ENCODE measurements around the gene PDE2A.

Gene PDE2A

DNA sequence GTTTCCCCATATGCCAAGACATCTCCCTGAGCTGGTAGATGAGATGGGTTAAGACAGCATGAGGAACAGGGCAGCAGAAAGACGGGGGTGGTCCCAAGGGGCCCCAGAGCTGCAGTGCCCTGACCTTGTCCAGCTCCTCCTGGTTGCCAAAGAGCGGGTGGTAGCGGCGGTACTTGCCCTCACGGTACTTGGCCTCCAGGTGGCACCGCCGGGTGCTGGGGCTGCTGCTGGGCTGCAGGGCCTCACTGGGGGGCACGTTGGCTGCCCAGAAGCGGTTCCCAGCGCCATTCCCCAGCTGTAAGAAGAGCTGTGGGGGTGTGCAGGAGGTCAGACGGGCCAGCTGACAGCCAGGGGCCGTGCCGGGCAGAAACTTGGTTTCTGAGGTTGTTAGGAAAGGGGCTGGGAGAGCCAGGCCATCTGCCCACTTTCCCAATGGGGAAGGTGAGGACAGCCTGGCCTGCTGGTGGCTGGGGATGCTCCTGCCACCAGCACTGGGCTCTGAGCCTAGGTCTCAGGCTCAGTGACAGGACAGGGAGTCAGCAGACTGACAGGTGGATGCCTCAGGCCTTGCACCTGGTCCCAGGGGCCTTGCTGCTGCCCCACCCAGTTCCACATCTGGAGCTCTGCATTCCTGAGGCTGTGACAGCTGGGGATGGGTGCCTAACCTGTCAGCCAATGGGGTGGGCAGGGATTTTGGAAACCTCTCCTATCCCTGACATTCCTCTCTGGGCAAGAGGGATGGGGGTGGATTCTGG lies 30.0 kb upstream of the PDE2A start:
- Histone ChIP-seq H3K4me1 (ENCODE audit: control insufficient read depth, low read depth, low read length) (peaks cover 26% of the 10 kb centered on the region), H2BK5ac (ENCODE audit: low read length) (peak overlapping the region; percentile 43), H3K27ac (ENCODE audit: low read depth, low read length) (peak overlapping the region; percentile 85), H3K56ac (ENCODE audit: low read length) (peak overlapping the region; percentile 29), H3K79me1 (ENCODE audit: low read length) (peaks cover 4% of the 10 kb centered on the region), H3K27me3 (ENCODE audit: insufficient read depth, low read length, poor library complexity) (no peaks in the 10 kb centered on the region), H3K23ac (ENCODE audit: low read length) (no peak overlapping the region), H4K8ac (ENCODE audit: low read depth, low read length) (no peak overlapping the region), H2BK15ac (replicated peaks; ENCODE audit: low read depth) (no peak overlapping the region), H3K36me3 (ENCODE audit: control insufficient read depth, insufficient read depth, low read length) (peaks cover 6% of the 10 kb centered on the region), H4K5ac (ENCODE audit: low read length) (no peak overlapping the region), H3K79me2 (ENCODE audit: control insufficient read depth, insufficient read depth, low read length) (no peaks in the 10 kb centered on the region), H3K9ac (ENCODE audit: low read length) (peak overlapping the region; percentile 9), H3K4ac (ENCODE audit: low read depth, low read length) (peak overlapping the region; percentile 17), H2AK5ac (ENCODE audit: low read length) (peak overlapping the region; percentile 22), H3K4me2 (ENCODE audit: low read length) (no peak overlapping the region), H3K18ac (ENCODE audit: low read length) (peak overlapping the region; percentile 0), H3K4me3 (ENCODE audit: low read length) (no peak overlapping the region), H2BK120ac (ENCODE audit: low read depth, low read length) (no peak overlapping the region)
- no CpG with 5 or more reads among the region's 13 CpGs for WGBS (ENCODE audit: extremely low coverage, insufficient coverage, low lambda C conversion rate)
- no peak for DNase-seq

DNA sequence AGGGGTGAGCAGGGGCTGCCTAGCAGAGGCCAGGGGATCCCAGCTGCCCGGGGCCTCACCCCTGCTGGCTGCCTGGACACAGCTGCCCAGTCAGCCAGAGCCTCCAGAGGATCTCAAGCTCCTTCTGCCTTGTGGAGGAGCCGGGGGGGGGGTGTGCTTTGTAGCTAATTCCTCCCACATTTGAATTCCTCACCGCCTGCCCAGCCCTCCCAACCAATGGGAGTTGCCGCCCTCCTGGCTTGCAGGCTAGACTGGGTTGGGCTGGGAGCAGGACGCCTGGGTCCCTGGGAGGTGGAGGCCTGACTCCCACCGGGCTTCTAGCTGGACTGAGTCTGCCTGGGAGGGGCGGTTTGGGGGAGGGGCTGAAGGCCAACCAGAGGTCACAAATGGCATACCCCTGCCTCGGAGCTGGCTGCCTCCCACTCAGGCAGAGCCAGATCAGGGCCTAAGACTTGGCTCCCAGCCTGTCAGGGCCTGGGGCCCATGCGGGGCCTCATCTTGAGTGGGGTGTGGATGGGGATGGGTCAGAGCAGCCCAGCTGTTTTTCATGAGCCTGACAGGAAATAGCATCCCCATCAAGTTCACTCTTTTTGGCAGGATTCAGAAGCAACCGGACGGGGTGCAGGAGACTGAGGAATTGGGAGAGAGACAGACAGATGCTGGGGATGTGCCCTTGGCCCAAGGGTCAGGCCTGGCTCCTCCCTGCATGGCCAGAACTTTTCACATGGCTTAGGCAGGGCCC lies 29.2 kb upstream of the PDE2A start:
- Histone ChIP-seq H4K8ac (ENCODE audit: low read depth, low read length) (no peak overlapping the region), H3K4me1 (ENCODE audit: control insufficient read depth, low read depth, low read length) (peaks cover 26% of the 10 kb centered on the region), H2AK5ac (ENCODE audit: low read length) (no peak overlapping the region), H3K79me1 (ENCODE audit: low read length) (peaks cover 2% of the 10 kb centered on the region), H3K56ac (ENCODE audit: low read length) (peak overlapping the region; percentile 29), H4K5ac (ENCODE audit: low read length) (no peak overlapping the region), H3K4ac (ENCODE audit: low read depth, low read length) (no peak overlapping the region), H3K4me3 (ENCODE audit: low read length) (no peak overlapping the region), H3K23ac (ENCODE audit: low read length) (no peak overlapping the region), H3K9ac (ENCODE audit: low read length) (peak overlapping the region; percentile 9), H3K4me2 (ENCODE audit: low read length) (no peak overlapping the region), H2BK120ac (ENCODE audit: low read depth, low read length) (no peak overlapping the region), H3K27me3 (ENCODE audit: insufficient read depth, low read length, poor library complexity) (no peaks in the 10 kb centered on the region), H3K36me3 (ENCODE audit: control insufficient read depth, insufficient read depth, low read length) (peaks cover 8% of the 10 kb centered on the region), H3K79me2 (ENCODE audit: control insufficient read depth, insufficient read depth, low read length) (no peaks in the 10 kb centered on the region), H3K27ac (ENCODE audit: low read depth, low read length) (peak overlapping the region; percentile 85), H2BK15ac (replicated peaks; ENCODE audit: low read depth) (no peak overlapping the region), H3K18ac (ENCODE audit: low read length) (peak overlapping the region; percentile 0), H2BK5ac (ENCODE audit: low read length) (peak overlapping the region; percentile 43)
- WGBS (ENCODE audit: extremely low coverage, insufficient coverage, low lambda C conversion rate) = no CpG with 5 or more reads among the region's 11 CpGs
- DNase-seq = no peak

DNA sequence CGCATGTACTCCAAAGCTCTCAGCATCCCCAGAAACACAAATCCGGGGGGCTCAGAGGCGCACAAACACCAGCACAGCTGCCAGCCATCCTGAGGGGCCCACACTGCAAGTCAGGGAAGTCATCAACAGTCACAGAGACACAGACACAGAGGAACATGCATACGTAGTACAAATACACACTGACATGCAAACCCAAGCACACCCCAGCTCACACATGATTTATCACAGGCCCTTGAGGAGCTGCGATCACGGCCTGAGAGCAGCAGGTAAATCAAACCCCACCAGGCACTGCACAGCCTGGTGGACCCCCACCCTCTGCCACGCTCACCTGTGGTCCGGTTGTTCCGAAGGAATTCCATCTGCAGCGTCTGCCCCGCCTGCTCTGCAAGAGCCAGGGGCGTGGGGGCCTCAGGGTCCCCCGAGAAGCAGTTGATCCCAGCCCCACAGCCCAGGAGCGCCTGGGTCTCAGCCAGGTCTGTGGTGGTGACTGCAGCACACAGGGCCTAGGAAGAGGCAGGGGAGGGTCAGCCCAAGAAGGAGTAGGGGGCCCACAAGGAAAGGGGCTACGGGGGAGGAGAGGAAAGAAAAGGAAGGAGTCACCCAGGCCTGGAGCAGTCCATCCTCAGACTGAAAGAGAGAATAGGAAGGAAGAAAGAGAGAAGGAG lies 28.5 kb upstream of the PDE2A start:
- Histone ChIP-seq H3K79me1 (ENCODE audit: low read length) (peaks cover 2% of the 10 kb centered on the region), H3K23ac (ENCODE audit: low read length) (no peak overlapping the region), H4K5ac (ENCODE audit: low read length) (no peak overlapping the region), H3K4me2 (ENCODE audit: low read length) (no peak overlapping the region), H3K4me1 (ENCODE audit: control insufficient read depth, low read depth, low read length) (peaks cover 26% of the 10 kb centered on the region), H3K9ac (ENCODE audit: low read length) (no peak overlapping the region), H3K36me3 (ENCODE audit: control insufficient read depth, insufficient read depth, low read length) (peaks cover 8% of the 10 kb centered on the region), H3K27me3 (ENCODE audit: insufficient read depth, low read length, poor library complexity) (no peaks in the 10 kb centered on the region), H3K4ac (ENCODE audit: low read depth, low read length) (no peak overlapping the region), H2BK5ac (ENCODE audit: low read length) (no peak overlapping the region), H2BK120ac (ENCODE audit: low read depth, low read length) (no peak overlapping the region), H3K18ac (ENCODE audit: low read length) (no peak overlapping the region), H3K56ac (ENCODE audit: low read length) (peak overlapping the region; percentile 29), H4K8ac (ENCODE audit: low read depth, low read length) (no peak overlapping the region), H2AK5ac (ENCODE audit: low read length) (no peak overlapping the region), H3K4me3 (ENCODE audit: low read length) (no peak overlapping the region), H2BK15ac (replicated peaks; ENCODE audit: low read depth) (no peak overlapping the region), H3K79me2 (ENCODE audit: control insufficient read depth, insufficient read depth, low read length) (no peaks in the 10 kb centered on the region), H3K27ac (ENCODE audit: low read depth, low read length) (no peak overlapping the region)
- no peak for DNase-seq
- WGBS (ENCODE audit: extremely low coverage, insufficient coverage, low lambda C conversion rate) = no CpG with 5 or more reads among the region's 15 CpGs

DNA sequence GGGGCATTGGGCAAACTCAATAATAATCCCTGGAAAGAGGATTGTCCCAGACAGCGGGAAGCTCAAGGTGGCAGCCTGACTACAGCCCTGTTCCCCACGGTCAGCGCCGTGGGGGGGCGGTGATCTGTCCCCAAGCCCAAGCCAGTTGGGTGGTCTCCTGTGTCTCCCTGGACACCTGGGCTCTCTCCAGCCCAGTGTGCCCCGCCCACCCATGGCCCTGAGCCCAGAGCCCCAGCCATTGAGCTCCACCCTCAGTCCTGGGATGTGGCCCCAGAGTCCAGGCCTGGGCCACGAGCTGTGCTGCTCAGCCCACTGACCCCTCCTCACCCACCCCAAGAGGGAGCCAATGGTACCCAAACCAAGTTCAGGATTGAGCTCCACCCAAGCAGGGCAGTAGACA lies 27.9 kb upstream of the PDE2A start:
- no peak overlapping the region for H3K23ac ChIP-seq (ENCODE audit: low read length)
- H2BK15ac ChIP-seq (replicated peaks; ENCODE audit: low read depth) = no peak overlapping the region
- peak overlapping the region; percentile 40 for H3K56ac ChIP-seq (ENCODE audit: low read length)
- H3K4me2 ChIP-seq (ENCODE audit: low read length) = no peak overlapping the region
- DNase-seq = no peak
- WGBS (ENCODE audit: extremely low coverage, insufficient coverage, low lambda C conversion rate) = no CpG with 5 or more reads among the region's 7 CpGs
- H3K27me3 ChIP-seq (ENCODE audit: insufficient read depth, low read length, poor library complexity) = no peaks in the 10 kb centered on the region
- H2AK5ac ChIP-seq (ENCODE audit: low read length) = no peak overlapping the region
- H3K79me1 ChIP-seq (ENCODE audit: low read length) = peaks cover 2% of the 10 kb centered on the region
- H3K4me3 ChIP-seq (ENCODE audit: low read length) = no peak overlapping the region
- no peak overlapping the region for H3K27ac ChIP-seq (ENCODE audit: low read depth, low read length)
- peaks cover 26% of the 10 kb centered on the region for H3K4me1 ChIP-seq (ENCODE audit: control insufficient read depth, low read depth, low read length)
- no peak overlapping the region for H3K4ac ChIP-seq (ENCODE audit: low read depth, low read length)
- H3K9ac ChIP-seq (ENCODE audit: low read length) = no peak overlapping the region
- H2BK5ac ChIP-seq (ENCODE audit: low read length) = no peak overlapping the region
- no peak overlapping the region for H2BK120ac ChIP-seq (ENCODE audit: low read depth, low read length)
- H4K8ac ChIP-seq (ENCODE audit: low read depth, low read length) = no peak overlapping the region
- peaks cover 9% of the 10 kb centered on the region for H3K36me3 ChIP-seq (ENCODE audit: control insufficient read depth, insufficient read depth, low read length)
- H3K79me2 ChIP-seq (ENCODE audit: control insufficient read depth, insufficient read depth, low read length) = no peaks in the 10 kb centered on the region
- H3K18ac ChIP-seq (ENCODE audit: low read length) = no peak overlapping the region
- H4K5ac ChIP-seq (ENCODE audit: low read length) = no peak overlapping the region

DNA sequence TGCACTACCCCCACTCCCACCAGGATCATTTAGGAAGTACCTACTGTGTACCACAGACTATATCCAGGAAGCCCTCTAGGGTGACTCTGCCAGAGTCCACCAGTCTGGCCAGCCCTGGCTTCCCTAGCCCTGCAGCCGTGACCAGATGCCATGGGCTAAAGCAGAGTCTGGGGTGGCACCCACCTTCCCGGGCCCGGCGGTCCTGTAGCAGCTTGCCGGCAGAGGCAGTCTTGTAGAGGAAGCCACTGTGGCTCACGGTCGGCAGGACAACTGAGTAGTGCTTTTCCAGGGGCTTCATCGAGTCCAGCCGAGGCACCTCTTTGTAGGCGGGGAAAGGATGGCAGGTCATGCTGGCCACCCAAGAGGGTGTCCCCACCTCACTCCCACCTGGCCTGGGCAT lies 27.2 kb upstream of the PDE2A start:
- Histone ChIP-seq H3K18ac (ENCODE audit: low read length) (no peak overlapping the region), H3K23ac (ENCODE audit: low read length) (no peak overlapping the region), H2AK5ac (ENCODE audit: low read length) (no peak overlapping the region), H3K27me3 (ENCODE audit: insufficient read depth, low read length, poor library complexity) (no peaks in the 10 kb centered on the region), H3K4me3 (ENCODE audit: low read length) (no peak overlapping the region), H3K27ac (ENCODE audit: low read depth, low read length) (no peak overlapping the region), H4K8ac (ENCODE audit: low read depth, low read length) (no peak overlapping the region), H3K4me2 (ENCODE audit: low read length) (no peak overlapping the region), H3K4me1 (ENCODE audit: control insufficient read depth, low read depth, low read length) (peaks cover 24% of the 10 kb centered on the region), H4K5ac (ENCODE audit: low read length) (no peak overlapping the region), H3K79me2 (ENCODE audit: control insufficient read depth, insufficient read depth, low read length) (no peaks in the 10 kb centered on the region), H2BK5ac (ENCODE audit: low read length) (no peak overlapping the region), H3K4ac (ENCODE audit: low read depth, low read length) (no peak overlapping the region), H3K56ac (ENCODE audit: low read length) (no peak overlapping the region), H3K79me1 (ENCODE audit: low read length) (peaks cover 2% of the 10 kb centered on the region), H3K36me3 (ENCODE audit: control insufficient read depth, insufficient read depth, low read length) (peaks cover 13% of the 10 kb centered on the region), H2BK15ac (replicated peaks; ENCODE audit: low read depth) (no peak overlapping the region), H2BK120ac (ENCODE audit: low read depth, low read length) (no peak overlapping the region), H3K9ac (ENCODE audit: low read length) (no peak overlapping the region)
- no CpG with 5 or more reads among the region's 10 CpGs for WGBS (ENCODE audit: extremely low coverage, insufficient coverage, low lambda C conversion rate)
- DNase-seq = no peak

Data from mesendoderm (in vitro differentiated cells).